SKM-1 (cell line): Measurements from ENCODE around the gene QRFP.

ENCODE experiments used
- DNase-seq: peaks from one replicate; lab custom pipeline; 2025; ENCODE audit not compliant: unreplicated experiment; lab: John Stamatoyannopoulos, UW

QRFP gene

GRCh38 chr9:130933114-130934046, 36.8 kb upstream of the QRFP start:
- no peak for DNase-seq

GRCh38 chr9:130932255-130933079, 35.9 kb upstream of the QRFP start:
- no peak for DNase-seq

- DNase-seq: no peak
These were observed 35.1 kb upstream of the QRFP start for GRCh38 chr9:130931508-130932254.

- DNase-seq: no peak
These were observed 34.3 kb upstream of the QRFP start for GRCh38 chr9:130930804-130931349.

- no peak for DNase-seq
These were observed 33.7 kb upstream of the QRFP start for GRCh38 chr9:130930132-130930803.

GRCh38 chr9:130929571-130930038, 33.0 kb upstream of the QRFP start:
- no peak for DNase-seq

- DNase-seq: no peak
These were observed 31.6 kb upstream of the QRFP start for GRCh38 chr9:130927995-130928900.

- DNase-seq: no peak
These were observed 30.7 kb upstream of the QRFP start for GRCh38 chr9:130927338-130927737.

- DNase-seq: no peak
These were observed 28.6 kb upstream of the QRFP start for GRCh38 chr9:130925050-130925678.

GRCh38 chr9:130924448-130924788, 27.8 kb upstream of the QRFP start:
- no peak for DNase-seq

- no peak for DNase-seq
These were observed 27.2 kb upstream of the QRFP start for GRCh38 chr9:130923611-130924447.

GRCh38 chr9:130922893-130923610, 26.4 kb upstream of the QRFP start:
- DNase-seq: no peak

- DNase-seq: no peak
These were observed 25.6 kb upstream of the QRFP start for GRCh38 chr9:130921989-130922892.

- DNase-seq: no peak
These were observed 24.8 kb upstream of the QRFP start for GRCh38 chr9:130921300-130921988.

- no peak for DNase-seq
These were observed 24.2 kb upstream of the QRFP start for GRCh38 chr9:130920762-130921299.
